Endometrium (tissue), 2 donors: ENCODE results near the gene VGLL1.

ENCODE experiments used
- FAIRE-seq: peaks from 2 replicates; lab custom pipeline; 2012; peaks lifted over from hg19 to GRCh38; lab: Jason Lieb, UNC
- donor health status: control.
- donor health status: control.

Gene VGLL1

GRCh38 chrX:136555694-136556093, 23.7 kb downstream of the VGLL1 start:
- FAIRE-seq, result no peak

GRCh38 chrX:136572030-136572429, 40.0 kb downstream of the VGLL1 start:
- no peak for FAIRE-seq

- FAIRE-seq, result no peak
Measured at GRCh38 chrX:136574548-136574947, 42.5 kb downstream of the VGLL1 start.

DNA sequence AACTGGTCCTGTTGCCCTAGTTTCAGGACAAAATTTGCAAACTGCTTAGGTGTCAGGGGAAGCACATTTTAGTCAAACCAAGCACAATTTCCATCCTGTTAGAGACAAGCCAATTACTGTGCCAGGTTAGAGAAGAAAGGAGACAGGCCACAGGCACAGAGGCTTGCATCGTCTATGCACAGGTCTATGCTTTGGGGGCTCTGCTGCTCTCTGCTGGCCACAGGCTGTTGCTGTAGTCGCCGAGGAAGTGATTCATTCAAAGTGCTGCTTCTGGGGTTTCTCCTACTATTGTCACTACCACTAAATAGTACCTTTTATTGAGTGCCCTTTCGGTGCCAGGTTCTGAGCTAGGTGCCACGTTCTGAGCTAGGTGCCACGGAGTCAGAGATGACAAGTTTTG, 45.5 kb downstream of the VGLL1 start:
- FAIRE-seq, result no peak

DNA sequence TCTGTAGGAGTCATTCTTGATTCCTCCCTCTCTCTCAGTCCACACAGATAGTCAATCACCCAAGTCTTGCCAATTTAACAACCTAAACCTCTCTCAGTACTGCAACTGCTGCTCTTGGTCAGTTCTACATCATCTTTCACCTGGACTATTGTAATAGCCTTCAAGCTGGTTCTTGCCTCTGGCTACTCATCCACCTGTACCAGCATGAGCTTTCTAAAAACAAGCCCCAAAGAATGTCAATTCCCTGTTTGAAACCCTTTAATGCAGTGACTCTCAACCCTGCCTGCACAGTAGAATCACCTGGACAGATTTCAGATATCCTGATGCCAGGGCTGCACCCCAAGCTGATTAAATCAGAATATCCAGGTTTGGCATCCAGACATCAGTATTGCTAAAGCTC, 48.3 kb downstream of the VGLL1 start:
- FAIRE-seq, result no peak

- no peak for FAIRE-seq
Measured at GRCh38 chrX:136582624-136583023, 50.6 kb downstream of the VGLL1 start.

GRCh38 chrX:136584545-136584944, 52.5 kb downstream of the VGLL1 start:
- FAIRE-seq, result no peak

DNA sequence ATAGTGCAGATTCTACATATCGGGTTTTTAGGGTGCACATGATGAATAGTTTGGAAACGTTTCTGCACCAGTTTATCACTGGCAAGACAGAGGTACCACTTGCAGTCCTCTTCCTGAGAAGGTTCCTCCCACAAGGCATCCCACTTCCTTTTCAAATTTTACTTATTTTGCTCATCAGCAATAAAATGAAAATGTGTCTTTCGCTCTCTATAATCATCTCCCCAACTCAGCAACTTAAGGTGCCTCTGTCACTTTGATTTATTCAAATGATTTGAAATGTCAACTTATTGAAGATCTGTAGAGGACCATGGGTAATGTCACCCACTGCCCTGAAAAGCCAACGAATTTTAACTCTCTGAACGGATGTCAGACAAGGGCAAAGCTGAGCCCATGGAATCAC, 53.2 kb downstream of the VGLL1 start:
- no peak for FAIRE-seq

GRCh38 chrX:136585960-136586359, 53.9 kb downstream of the VGLL1 start:
- FAIRE-seq, result no peak

DNA sequence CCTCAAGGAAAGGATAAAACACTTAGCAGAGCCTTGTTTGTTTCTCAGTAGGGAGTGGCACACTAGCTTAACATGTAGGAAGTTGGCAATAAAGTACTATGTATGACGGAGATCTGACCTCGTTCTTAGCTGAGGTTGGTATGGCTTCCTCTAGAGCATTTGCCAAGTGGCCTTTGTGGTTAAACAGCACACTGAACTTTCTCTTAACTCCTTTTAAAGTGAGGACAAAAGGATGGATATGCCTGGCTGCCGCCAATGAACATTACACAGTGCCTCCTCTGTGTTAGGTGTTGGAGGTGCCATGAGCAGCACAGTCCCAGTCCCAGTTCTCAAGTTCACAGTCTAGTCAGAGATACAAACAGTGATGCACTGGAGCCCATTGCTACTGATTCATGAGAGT, 54.4 kb downstream of the VGLL1 start:
- FAIRE-seq, result no peak

GRCh38 chrX:136587532-136587931, 55.5 kb downstream of the VGLL1 start:
- FAIRE-seq, result no peak

DNA sequence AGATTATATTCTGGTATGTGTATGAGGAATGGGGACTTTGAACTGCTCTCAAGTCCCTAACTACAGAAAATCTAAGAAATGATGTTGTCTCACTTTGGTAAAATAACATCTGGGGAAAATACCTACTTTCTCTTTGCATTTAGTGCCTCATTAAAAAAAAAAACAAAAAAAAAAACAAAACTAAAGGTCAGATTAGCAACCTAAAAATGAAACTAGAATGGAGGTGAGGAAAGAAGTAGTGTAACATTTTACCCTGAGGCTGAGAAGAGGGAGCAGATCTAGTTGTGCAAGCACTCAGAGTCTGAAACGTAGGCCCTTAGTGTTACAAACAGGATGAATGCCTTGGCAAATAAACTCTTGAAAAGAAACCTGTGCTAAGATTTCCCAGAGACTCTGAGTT, 56.0 kb downstream of the VGLL1 start:
- FAIRE-seq, result no peak

GRCh38 chrX:136589966-136590365, 58.0 kb downstream of the VGLL1 start:
- FAIRE-seq, result no peak

- no peak for FAIRE-seq
Measured at GRCh38 chrX:136597356-136597755, 65.3 kb downstream of the VGLL1 start.

GRCh38 chrX:136597954-136598353, 65.9 kb downstream of the VGLL1 start:
- no peak for FAIRE-seq

DNA sequence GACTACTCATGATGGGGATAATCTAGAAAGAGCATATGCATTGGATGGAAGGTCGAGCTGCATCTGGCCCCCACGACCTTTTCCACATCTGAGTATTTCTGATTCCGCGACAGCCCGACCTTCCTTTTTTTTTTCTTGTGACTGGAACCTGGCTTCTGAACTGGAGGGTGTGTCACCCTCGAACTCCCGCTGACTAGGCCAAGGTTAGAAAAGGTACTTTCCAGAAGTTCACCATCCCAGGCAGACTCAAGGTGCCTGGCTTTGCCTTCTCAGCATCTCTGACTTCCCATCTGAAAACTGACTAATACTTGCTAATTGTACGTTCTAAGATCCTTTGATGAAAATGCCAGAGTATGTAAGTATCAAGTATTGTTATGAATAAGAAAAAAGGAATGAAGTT, 66.6 kb downstream of the VGLL1 start:
- FAIRE-seq, result no peak

DNA sequence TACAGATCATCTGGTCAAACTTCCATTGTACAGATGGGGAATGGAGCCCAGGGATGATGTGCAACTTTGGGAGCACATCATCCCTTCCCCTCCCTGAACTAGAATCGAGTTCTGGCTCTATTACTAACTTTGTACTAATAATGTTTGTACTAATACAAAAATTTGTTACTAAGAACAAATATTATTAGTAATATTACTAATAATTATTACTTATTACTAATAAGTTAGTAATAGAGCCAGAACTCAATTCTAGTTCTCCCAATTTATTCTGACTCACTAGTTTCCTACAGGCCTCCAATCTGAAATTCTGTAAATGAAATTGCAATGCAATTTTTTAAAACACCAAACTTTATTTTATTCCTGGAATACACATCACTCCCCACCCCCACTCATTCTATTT, 68.0 kb downstream of the VGLL1 start:
- FAIRE-seq, result no peak
